Mononuclear cell (primary cell): ENCODE measurements around the gene NCAPD2. TPM values are rescaled to one million over a fixed set of nuclear protein-coding genes. Genes with fewer than 3 reads are reported as not detected.
"Not testable (repeated sequence)": the region's sequence is repeated elsewhere in the genome, so short reads cannot be mapped to it uniquely, and the experiment has no call there.

Source experiments
- H3K27me3 ChIP-seq: 2 replicates; pipeline ENCODE4 v1.6.0; 2011; ENCODE audit warnings: low read length, control low read depth; ENCODE audit not compliant: insufficient read depth
- H3K4me1 ChIP-seq: 2 replicates; pipeline ENCODE4 v1.5.1; 2011; ENCODE audit warnings: mild to moderate bottlenecking, low read length, control low read depth; ENCODE audit not compliant: insufficient read depth
- H3K4me3 ChIP-seq: 2 replicates; pipeline ENCODE4 v1.5.1; 2011; ENCODE audit warnings: mild to moderate bottlenecking, low read length, moderate library complexity
- H3K9me3 ChIP-seq: 2 replicates; pipeline ENCODE4 v1.5.1; 2011; ENCODE audit warnings: low read depth, mild to moderate bottlenecking, control low read depth, low read length
- total RNA-seq: library from RNA; depleted of rRNA; stranded (reverse); fragments of >200 nt; gene quantifications from one replicate; pipeline ENCODE4 v1.2.3, GENCODE V29; 2012

The NCAPD2 gene
- total RNA-seq, 1 donor = 7.5 TPM

DNA sequence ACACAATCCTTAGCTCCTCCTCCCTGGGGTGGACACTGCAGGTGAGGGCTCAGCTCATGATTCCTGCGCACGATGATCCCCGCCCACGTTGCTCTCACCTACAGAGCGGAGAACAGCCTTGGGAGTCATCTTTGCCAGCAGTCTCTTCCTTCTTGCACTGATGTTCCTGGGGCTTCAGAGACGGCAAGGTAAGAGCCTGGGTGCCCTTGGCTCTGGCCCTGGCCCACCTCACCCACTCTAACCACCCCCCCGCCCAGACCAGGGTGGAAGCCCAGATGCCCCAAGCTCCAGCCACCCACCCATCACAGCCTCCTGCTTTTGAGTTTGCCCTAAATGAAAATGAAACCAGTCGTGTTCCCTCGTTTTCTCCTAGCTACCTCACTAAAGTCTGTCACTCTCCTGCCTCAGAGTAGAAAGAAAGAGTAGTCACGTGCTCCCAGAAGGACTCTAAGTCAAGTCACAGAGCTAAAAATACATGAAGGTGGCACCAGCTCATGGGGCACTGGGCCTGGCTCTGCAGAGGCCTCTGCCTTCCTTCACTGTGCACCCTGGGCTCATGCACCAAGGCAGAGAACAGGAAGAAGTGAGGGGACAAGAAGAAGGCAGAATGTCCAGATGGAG lies 33.0 kb upstream of the NCAPD2 start:
- Histone ChIP-seq H3K27me3 (no peaks in the 10 kb centered on the region), H3K9me3 (no peaks in the 10 kb centered on the region), H3K4me1 (peaks cover 78% of the 10 kb centered on the region), H3K4me3 (no peak overlapping the region)

DNA sequence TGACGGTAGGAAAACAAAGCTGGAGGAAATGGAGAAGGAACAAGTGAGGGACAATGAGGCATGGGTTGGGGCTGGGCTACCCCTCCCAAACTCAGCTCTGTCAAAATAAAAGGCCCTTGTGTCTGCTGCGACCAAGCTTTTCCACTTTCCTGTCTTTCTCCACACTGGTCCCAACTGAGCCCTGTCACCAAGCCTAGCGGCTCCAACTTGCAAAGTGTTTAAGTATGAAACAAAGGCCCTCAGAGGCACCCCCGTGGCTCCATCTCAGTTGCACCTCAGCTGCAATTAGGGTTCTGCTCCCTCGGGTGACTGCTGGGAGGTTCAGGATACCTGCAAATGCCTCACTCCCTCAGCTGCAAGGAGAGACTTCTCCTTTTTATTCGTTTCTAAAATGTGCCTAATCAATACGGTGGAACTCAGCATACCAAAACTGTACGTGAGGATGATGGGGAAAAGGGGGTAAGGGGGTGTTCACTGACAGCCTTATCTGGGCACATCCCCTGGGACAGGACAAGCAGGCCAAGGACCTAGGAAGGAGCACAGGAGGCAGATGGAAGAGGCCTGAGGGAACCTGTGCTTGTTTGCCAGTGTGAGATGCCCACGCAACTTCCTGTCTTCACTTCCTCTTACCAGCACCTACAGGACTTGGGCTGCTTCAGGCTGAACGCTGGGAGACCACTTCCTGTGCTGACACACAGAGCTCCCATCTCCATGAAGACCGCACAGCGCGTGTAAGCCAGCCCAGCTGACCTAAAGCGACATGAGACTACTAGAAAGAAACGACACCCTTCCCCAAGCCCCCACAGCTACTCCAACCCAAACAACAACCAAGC lies 32.3 kb upstream of the NCAPD2 start:
- Histone ChIP-seq H3K4me3 (no peak overlapping the region), H3K27me3 (no peaks in the 10 kb centered on the region), H3K9me3 (no peaks in the 10 kb centered on the region), H3K4me1 (peaks cover 85% of the 10 kb centered on the region)

DNA sequence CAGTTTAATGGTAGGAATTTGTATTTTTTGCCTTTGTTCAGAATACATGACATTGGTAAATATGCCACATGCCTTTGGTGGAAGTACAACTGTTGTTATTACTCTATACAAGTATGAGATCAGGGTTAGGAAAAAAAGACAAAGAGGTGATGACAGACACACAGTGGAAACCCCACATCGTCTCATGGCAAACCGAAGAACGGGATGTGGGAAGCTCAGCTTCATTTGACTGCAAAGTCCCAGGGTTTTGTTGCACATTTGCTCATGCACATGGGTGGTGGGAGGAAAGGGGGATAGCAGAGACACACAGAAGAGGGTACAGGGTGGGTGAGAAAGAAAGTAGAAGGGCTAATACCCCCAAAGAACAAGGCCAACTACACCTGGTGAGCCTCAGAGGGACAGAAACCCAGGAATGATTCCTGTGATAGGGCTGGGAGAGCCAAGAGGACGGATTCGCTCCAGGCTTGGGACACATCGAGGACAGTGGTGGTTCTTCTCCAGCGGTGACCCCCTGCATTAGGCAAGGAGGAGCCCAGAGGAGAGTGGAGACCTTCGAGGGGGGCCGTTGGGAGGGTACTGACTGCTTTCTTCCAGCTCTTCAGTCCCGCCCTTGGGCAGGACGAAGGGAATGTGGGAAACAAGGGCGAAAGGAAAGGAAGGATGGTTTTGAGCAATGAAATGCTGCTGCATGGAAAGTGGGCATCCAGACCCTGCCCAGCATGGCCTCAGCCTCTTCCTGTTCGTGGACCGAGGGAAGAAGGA lies 31.5 kb upstream of the NCAPD2 start:
- Histone ChIP-seq H3K4me1 (peaks cover 82% of the 10 kb centered on the region), H3K4me3 (no peak overlapping the region), H3K9me3 (no peaks in the 10 kb centered on the region), H3K27me3 (no peaks in the 10 kb centered on the region)

DNA sequence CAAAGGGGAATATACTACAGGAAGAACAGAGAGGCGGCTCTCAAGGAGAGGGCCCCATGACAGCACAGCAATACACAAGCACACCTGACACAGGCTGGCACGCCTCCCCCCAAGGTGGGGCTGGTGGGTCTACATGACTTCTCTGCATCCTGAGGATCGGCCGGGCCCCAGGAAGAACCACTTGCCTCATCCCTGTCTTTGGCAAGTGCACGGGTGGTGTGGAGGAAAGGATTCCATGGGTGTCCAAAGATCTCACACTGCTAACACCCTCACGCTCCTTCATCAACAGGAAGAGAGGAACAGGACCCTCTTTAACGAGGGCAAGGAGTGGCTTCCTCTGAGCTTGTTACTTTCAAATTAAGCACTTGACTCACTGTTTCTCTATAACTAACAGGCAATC lies 30.7 kb upstream of the NCAPD2 start:
- no peaks in the 10 kb centered on the region for H3K9me3 ChIP-seq
- H3K4me1 ChIP-seq = peaks cover 89% of the 10 kb centered on the region
- no peak overlapping the region for H3K4me3 ChIP-seq
- H3K27me3 ChIP-seq = no peaks in the 10 kb centered on the region

DNA sequence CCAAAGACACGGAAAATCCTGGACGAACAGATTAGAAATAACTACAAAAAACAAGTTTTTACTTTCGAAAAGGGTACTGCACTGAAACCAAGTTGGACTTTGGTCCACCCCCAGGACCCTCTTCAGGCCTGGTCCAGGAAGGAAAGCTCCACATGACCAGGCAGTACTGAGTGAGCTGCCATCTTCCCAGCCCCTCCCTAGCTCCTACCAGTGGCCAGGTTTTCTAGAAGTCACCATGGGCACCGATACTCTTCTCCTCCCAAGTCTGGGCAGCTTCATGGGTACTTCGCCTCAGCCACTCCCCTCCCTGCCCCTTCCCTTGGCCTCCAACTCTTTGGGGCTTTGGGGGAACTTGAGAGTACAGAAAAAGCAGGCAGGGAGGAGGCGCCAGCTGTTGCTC lies 30.0 kb upstream of the NCAPD2 start:
- no peaks in the 10 kb centered on the region for H3K9me3 ChIP-seq
- H3K27me3 ChIP-seq = no peaks in the 10 kb centered on the region
- H3K4me1 ChIP-seq = peaks cover 93% of the 10 kb centered on the region
- no peak overlapping the region for H3K4me3 ChIP-seq

DNA sequence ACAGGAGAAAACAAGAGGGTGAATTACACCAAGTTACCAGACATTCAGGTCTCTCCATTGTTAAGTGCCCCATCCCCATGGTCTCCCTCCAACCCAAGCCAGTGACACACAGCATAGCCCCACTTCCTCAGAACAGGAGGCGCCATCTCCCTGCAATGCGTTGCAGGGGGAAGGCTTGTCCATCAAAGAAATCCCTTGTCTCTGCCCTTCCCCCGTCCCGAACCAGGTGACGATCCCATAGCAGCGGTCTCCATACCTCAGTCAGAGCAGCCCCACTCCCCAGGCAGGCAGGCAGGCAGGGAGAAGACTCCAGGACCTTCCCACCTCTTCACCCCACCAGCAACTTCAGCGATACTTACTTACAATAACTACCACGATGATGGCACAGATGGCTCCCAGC lies 29.4 kb upstream of the NCAPD2 start:
- Histone ChIP-seq H3K4me3 (no peak overlapping the region), H3K9me3 (no peaks in the 10 kb centered on the region), H3K4me1 (peaks cover 93% of the 10 kb centered on the region), H3K27me3 (no peaks in the 10 kb centered on the region)

DNA sequence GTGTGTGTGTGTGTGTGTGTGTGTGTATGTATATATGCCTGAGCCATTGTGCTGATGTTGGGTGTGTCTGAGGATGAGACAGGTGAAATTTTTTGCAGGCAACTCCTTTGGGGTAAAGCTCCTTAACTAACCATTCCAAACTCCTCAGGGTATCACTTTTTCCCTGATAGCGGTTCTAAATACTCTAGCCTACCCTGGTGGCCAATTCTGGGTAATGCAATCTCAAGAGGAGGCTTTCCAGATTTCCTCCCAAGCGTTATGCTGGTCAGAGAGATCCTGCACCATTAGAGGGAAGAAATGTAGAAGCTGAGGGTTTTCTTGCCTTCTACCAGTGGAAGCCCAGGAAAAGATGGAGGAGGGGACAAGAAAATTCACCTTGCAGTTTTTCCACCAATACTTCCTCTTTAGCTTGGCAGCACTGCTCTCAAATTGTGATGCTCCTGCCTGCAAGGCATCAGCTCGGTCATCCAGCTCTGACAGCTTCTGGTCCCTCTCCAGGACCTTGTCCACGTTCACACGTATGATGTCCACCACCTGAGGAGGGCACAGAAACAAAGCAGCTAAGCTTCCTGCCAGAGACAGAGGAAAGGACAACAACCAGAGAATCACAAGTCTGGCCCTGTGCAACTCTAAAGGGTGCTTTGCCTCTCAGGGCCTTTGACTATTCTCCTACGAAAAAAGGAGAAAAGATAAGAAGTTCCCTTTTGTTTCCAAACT lies 28.3 kb upstream of the NCAPD2 start:
- Histone ChIP-seq H3K27me3 (no peaks in the 10 kb centered on the region), H3K4me1 (peaks cover 86% of the 10 kb centered on the region), H3K9me3 (no peaks in the 10 kb centered on the region), H3K4me3 (no peak overlapping the region)

DNA sequence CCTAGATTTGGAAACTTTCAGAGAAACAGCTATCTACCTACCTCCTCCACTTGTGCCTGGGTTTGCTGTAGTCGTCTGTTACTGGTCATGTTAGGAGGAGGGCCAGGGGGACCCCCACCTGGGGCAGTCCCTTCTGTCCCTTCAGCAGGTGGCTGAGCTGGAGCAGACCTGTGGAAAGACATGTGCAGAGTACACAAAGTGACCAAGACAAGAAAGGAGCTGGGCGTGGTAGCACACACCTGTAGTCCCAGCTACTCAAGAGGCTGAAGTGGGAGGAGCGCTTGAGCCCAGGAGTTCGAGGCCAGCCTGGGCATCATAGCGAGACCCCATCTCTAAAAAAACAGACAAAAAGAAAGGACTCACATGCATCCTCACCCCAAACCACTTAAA lies 27.7 kb upstream of the NCAPD2 start:
- H3K4me3 ChIP-seq = no peak overlapping the region
- no peaks in the 10 kb centered on the region for H3K27me3 ChIP-seq
- no peaks in the 10 kb centered on the region for H3K9me3 ChIP-seq
- peaks cover 83% of the 10 kb centered on the region for H3K4me1 ChIP-seq

DNA sequence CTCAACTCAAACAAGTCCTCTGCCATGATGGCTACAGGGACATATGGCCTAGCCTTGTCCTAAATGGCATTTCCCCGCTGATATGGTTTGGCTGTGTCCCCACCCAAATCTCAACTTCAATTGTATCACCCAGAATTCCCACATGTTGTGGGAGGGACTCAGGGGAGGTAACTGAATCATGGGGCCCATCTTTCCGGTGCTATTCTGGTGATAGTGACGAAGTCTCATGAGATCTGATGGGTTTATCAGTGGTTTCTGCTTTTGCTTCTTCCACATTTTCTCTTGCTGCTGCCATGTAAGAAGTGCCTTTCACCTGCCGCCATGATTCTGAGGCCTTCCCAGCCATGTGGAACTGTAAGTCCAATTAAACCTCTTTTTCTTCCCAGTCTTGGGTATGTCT lies 27.2 kb upstream of the NCAPD2 start:
- not testable (repeated sequence) for H3K9me3 ChIP-seq

DNA sequence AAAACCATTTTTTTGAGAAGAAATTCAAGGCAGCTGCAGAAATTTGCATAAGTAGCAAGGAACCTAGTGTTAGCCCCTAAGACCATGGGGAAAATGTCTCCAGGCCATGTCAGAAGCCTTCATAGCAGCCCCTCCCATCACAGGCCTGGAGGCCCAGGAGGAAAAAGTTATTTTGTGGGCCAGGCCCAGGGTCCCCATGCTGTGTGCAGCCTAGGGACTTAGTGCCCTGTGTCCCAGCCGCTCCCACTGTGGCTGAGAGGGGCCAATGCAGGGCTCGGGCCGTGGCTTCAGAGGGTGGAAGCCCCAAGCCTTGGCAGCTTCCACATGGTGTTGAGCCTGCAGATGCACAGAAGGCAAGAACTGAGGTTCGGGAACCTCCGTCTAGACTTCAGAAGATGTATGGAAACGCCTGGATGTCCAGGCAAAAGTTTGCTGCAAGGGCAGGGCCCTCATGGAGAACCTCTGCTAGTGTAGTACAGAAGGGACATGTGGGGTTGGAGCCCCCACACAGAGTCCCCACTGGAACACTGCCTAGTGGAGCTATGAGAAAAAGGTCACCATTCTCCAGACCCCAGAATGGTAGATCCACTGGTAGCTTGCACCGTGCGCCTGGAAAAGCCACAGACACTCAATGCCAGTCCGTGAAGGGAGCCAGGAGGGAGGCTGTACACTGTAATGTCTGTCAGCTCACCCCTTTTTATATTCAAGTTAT lies 26.2 kb upstream of the NCAPD2 start:
- H3K4me3 ChIP-seq, H3K9me3 ChIP-seq, H3K27me3 ChIP-seq: not testable (repeated sequence)
- peaks cover 73% of the 10 kb centered on the region for H3K4me1 ChIP-seq

More for the DNA sequence above, 27.2 kb upstream of the NCAPD2 start:
- H3K4me3 ChIP-seq, H3K27me3 ChIP-seq: not testable (repeated sequence)
- peaks cover 83% of the 10 kb centered on the region for H3K4me1 ChIP-seq

DNA sequence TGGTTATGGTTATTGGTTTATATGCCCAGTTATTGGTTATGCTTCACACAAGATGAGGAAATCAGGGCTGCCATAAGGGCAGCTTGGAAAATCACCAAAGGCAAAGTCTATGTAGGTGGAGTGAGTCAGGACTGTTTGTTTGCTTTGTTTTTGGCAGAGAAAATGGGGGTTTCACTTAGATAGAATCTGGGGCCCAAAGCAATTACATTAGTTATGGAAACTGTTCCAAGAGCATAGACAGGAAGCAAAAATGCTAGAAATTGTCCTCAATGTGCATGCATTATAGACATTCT lies 25.7 kb upstream of the NCAPD2 start:
- Histone ChIP-seq H3K9me3 (no peaks in the 10 kb centered on the region), H3K4me1 (peaks cover 68% of the 10 kb centered on the region), H3K4me3 (no peak overlapping the region), H3K27me3 (no peaks in the 10 kb centered on the region)

DNA sequence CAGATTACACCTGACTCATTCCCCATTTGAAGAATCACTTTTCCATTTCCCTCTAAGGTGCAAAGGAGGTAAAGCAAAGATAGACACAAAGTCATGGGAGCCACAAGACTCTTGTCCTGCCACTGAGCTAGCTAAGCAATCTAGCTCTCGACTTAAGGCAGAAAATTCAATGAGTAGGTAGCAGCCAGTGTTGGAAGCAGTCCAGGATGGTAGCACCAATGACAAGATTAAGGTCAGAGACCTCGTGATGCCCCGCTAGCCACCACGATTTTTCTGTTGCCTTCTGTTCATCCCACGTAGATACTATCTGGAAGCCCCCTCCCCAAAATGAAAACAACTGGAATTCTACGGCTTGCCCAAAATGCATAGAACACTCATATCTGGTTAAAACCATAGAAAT lies 24.8 kb upstream of the NCAPD2 start:
- no peaks in the 10 kb centered on the region for H3K27me3 ChIP-seq
- peak overlapping the region; percentile 17 for H3K4me3 ChIP-seq
- H3K4me1 ChIP-seq = peaks cover 59% of the 10 kb centered on the region
- no peaks in the 10 kb centered on the region for H3K9me3 ChIP-seq

DNA sequence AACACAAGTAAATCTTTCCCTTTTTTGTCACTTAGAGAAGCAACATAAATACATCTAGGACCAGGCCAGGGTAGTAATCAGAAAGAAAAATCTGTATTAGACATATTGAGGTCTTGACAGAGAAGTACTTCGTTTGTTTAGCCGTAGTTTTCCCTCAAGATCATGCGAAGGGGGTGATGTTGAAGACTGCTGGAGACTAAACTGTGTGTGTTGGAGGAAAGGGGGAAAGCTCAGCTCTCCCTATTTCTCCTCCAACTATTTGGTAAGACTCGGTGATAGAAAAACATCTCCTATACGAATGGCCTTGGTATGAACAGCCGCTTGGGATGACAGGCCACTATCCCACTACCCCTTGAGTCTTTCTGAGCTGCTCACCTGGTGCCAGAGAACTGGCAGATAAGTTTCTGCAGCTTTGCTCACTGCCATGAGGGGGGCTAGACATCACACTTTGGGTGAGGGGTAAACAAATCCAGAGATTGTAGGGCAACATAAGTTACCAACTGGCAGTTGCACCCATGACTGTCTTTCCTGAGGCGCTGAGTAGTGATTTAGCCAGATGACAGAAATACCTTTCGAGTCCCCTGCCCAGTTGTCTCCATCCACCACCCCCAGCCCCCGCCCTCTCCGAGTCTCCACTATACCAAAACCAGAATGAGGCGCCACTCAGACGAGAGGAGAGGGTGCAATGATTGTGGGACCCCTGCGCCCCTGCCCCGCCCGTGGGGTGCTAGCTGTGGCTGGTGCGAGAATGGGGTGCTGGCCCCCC lies 24.1 kb upstream of the NCAPD2 start:
- no peaks in the 10 kb centered on the region for H3K9me3 ChIP-seq
- H3K4me3 ChIP-seq = peak overlapping the region; percentile 77
- peaks cover 52% of the 10 kb centered on the region for H3K4me1 ChIP-seq
- H3K27me3 ChIP-seq = no peaks in the 10 kb centered on the region
